ENCODE data around the gene OR2L8.

Gene OR2L8

GRCh38 chr1:247966532-247967204 lies 18.0 kb downstream of the OR2L8 start:
- Histone ChIP-seq H3K9me3 (ENCODE audit: control insufficient read depth, insufficient read depth, low read depth, low read length) (no peaks in the 10 kb centered on the region), H3K27ac (ENCODE audit: extremely low read depth, low read depth, low read length) (no peak overlapping the region), H3K4me1 (ENCODE audit: control insufficient read depth, insufficient read depth, low read length) (no peaks in the 10 kb centered on the region), H3K4me3 (ENCODE audit: low read depth, low read length) (no peak overlapping the region), H3K36me3 (ENCODE audit: control insufficient read depth in 2 of 2, insufficient read depth in 1 of 2, low read length in 2 of 2) (no peaks in the 10 kb centered on the region)
- ChIA-PET CTCF (interaction anchor here (0.5 kb wide), 1 partner anchor 946 kb away, joined by 3 read pairs; no protein-coding TSS in a partner anchor), POLR2A (no interaction called here)
- no peak for TF ChIP-seq ZBTB26 (tag by site-specific recombination; optimal IDR thresholded peaks at IDR 0.05)
- TF ChIP-seq ZBTB1 (tag by site-specific recombination; IDR thresholded peaks at IDR 0.05) = no peak
- TF ChIP-seq ZNF114 (tag by site-specific recombination; IDR thresholded peaks at IDR 0.05) = no peak
- TF ChIP-seq ZSCAN30 (tag by site-specific recombination; IDR thresholded peaks at IDR 0.05) = no peak
- no peak for TF ChIP-seq ZNF423 (tag by site-specific recombination; IDR thresholded peaks at IDR 0.05)
- TF ChIP-seq YY2 (tag by site-specific recombination; IDR thresholded peaks at IDR 0.05) = no peak
- TF ChIP-seq ZBTB21 (tag by site-specific recombination; IDR thresholded peaks at IDR 0.05) = no peak

GRCh38 chr1:247992986-247993385 lies 44.3 kb downstream of the OR2L8 start:
- POLR2A ChIA-PET = no interaction called here
- H3K4me1 ChIP-seq (ENCODE audit: control insufficient read depth, insufficient read depth, low read length) = no peaks in the 10 kb centered on the region
- no peak overlapping the region for H3K4me3 ChIP-seq (ENCODE audit: low read depth, low read length)
- CTCF ChIA-PET = no interaction called here
- H3K9me3 ChIP-seq (ENCODE audit: control insufficient read depth, insufficient read depth, low read depth, low read length) = no peaks in the 10 kb centered on the region
- H3K36me3 ChIP-seq (ENCODE audit: control insufficient read depth in 2 of 2, insufficient read depth in 1 of 2, low read length in 2 of 2) = no peaks in the 10 kb centered on the region
- no peak overlapping the region for H3K27ac ChIP-seq (ENCODE audit: extremely low read depth, low read depth, low read length)
- TF ChIP-seq ZSCAN18 (tag by site-specific recombination; IDR thresholded peaks at IDR 0.05) (no peak), ZNF391 (tag by site-specific recombination; IDR thresholded peaks at IDR 0.05; ENCODE audit: borderline replicate concordance, low read depth) (no peak), ZBTB44 (tag by site-specific recombination; IDR thresholded peaks at IDR 0.05) (no peak), KLF16 (tag by site-specific recombination; IDR thresholded peaks at IDR 0.05) (no peak), ZBTB21 (tag by site-specific recombination; IDR thresholded peaks at IDR 0.05) (no peak), ZNF335 (tag by site-specific recombination; conservative IDR thresholded peaks at IDR 0.05) (no peak), ZNF548 (tag by site-specific recombination; IDR thresholded peaks at IDR 0.05) (no peak), ZNF132 (tag by site-specific recombination; IDR thresholded peaks at IDR 0.05; ENCODE audit: borderline replicate concordance) (no peak), KLF1 (tag by site-specific recombination; IDR thresholded peaks at IDR 0.05) (no peak), ZNF518A (tag by site-specific recombination; conservative IDR thresholded peaks at IDR 0.05; ENCODE audit: low read depth) (no peak), PRDM1 (tag by site-specific recombination; IDR thresholded peaks at IDR 0.05) (no peak), REST (tag by site-specific recombination; IDR thresholded peaks at IDR 0.05) (no peak), HOXD13 (CRISPR knock-in tag; IDR thresholded peaks at IDR 0.05; ENCODE audit: borderline replicate concordance) (no peak), ZNF394 (tag by site-specific recombination; IDR thresholded peaks at IDR 0.05; ENCODE audit: borderline replicate concordance) (no peak)
